Measurements from ENCODE around the gene DMBX1. TPM values are rescaled to one million over a fixed set of nuclear protein-coding genes. Genes with fewer than 3 reads are reported as not detected.

DMBX1 gene
- total and polyA plus RNA-seq, 9 of the 15 experiments (the other 6 are each of a cell fraction or from before 2014, with no cell fraction given): 0.25 to 4.3 (median 1.0) TPM

- H3K4me1 ChIP-seq (replicated peaks in 1 of 2; ENCODE audit: control insufficient read depth in 2 of 2, insufficient read depth in 2 of 2, low read length in 2 of 2): peaks cover 1 to 22% of the 10 kb centered on the region in 2 experiments; a peak in 4 of 5 replicates
- H3K9me3 ChIP-seq (replicated peaks; ENCODE audit: control insufficient read depth, insufficient read depth, low read depth, low read length): no peaks in the 10 kb centered on the region
- DNase-seq (ENCODE audit: extremely low read depth in 1 of 4, low spot score in 3 of 4): no peak
- H3K79me2 ChIP-seq (ENCODE audit: control insufficient read depth, insufficient read depth, low read length): no peaks in the 10 kb centered on the region
- ATAC-seq: no peak
- H2AFZ ChIP-seq (ENCODE audit: low read depth, low read length): peak overlapping the region; percentile 7; the same call in 1 of the 2 replicates
- 0 out of 2 replicates have a peak overlapping the region, but pooled peaks have one; percentile 16 for H3K4me2 ChIP-seq (ENCODE audit: insufficient read depth, low read length)
- no peaks in the 10 kb centered on the region for H4K20me1 ChIP-seq (replicated peaks; ENCODE audit: control insufficient read depth, insufficient read depth, low read length)
- H3K9ac ChIP-seq (ENCODE audit: insufficient read depth in 1 of 2, low read depth in 2 of 2, low read length in 2 of 2): peak overlapping the region in 1 of 2 experiments; percentile 62; a peak in 2 of 4 replicates
- H3K9me1 ChIP-seq (ENCODE audit: control insufficient read depth, insufficient read depth, low read length): no peaks in the 10 kb centered on the region
- peaks cover 0 to 8% of the 10 kb centered on the region in 2 experiments; a peak in 2 of 5 replicates for H3K27me3 ChIP-seq (ENCODE audit: control insufficient read depth in 2 of 2, insufficient read depth in 2 of 2, low read length in 2 of 2)
- intact Hi-C loops (cut with micrococcal nuclease) (no loop called here), in situ Hi-C loops (cut with MboI) (no loop called here)
- CTCF ChIA-PET (ENCODE audit: low intra/inter-chr PET ratio): no interaction called here
- no peaks in the 10 kb centered on the region for H3K36me3 ChIP-seq (ENCODE audit: control insufficient read depth, insufficient read depth, low read length)
- BruUV-seq (replicated peaks): no TSS peak
- no peak overlapping the region for H3K4me3 ChIP-seq
- FAIRE-seq: no peak
- TF ChIP-seq HMG20A (CRISPR knock-in tag; conservative IDR thresholded peaks at IDR 0.05) (no peak), ZNF282 (CRISPR knock-in tag; IDR thresholded peaks at IDR 0.05) (0 out of 2 replicates have a peak, but pooled peaks have one; percentile 39)
- 35% methylated on average over 8 of the region's 8 CpGs for WGBS (ENCODE audit: insufficient coverage, low coverage, missing lambda C conversion rate)
- POLR2A ChIA-PET: no interaction called here
- H3K27ac ChIP-seq (ENCODE audit: extremely low read depth, low read depth, low read length): no peak overlapping the region
These were observed 22.5 kb upstream of the DMBX1 start for GRCh38 chr1:46467183-46467504.

DNA sequence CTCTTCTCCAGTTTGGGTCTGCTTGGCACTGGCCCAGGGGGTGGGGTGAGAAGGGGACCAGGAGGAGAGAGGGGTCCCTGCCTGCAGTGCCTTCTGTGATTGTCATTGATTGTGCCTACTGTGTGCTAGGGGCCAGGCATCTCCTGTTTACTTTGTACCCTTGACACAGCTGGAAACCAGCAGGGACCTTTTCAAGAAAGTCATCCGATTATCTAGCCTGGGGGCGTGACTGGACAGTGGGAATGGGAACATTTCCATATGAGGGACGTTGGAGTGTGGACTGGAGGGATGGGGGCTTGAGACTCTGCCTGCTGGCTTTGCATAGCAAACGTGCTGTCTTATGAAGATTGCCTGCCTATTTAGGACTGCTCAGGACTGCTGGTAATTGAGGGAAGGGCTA lies 19.8 kb upstream of the DMBX1 start:
- no peaks in the 10 kb centered on the region for H3K9me3 ChIP-seq (replicated peaks; ENCODE audit: control insufficient read depth, insufficient read depth, low read depth, low read length)
- H3K9ac ChIP-seq (ENCODE audit: insufficient read depth in 1 of 2, low read depth in 2 of 2, low read length in 2 of 2): no peak overlapping the region; a peak in 1 of 4 replicates
- H3K27ac ChIP-seq (ENCODE audit: extremely low read depth, low read depth, low read length): no peak overlapping the region
- H3K4me3 ChIP-seq: no peak overlapping the region
- no peaks in the 10 kb centered on the region for H3K36me3 ChIP-seq (ENCODE audit: control insufficient read depth, insufficient read depth, low read length)
- no peak overlapping the region for H3K4me2 ChIP-seq (ENCODE audit: insufficient read depth, low read length)
- TF ChIP-seq ZKSCAN1 (IDR thresholded peaks at IDR 0.05; ENCODE audit: low read depth, low read length): peak; percentile 70; the same call in 1 of the 2 replicates
- TF ChIP-seq NRF1 (conservative IDR thresholded peaks at IDR 0.05 in 1 of 2, IDR thresholded peaks at IDR 0.05 in 1 of 2): no peak
- H4K20me1 ChIP-seq (replicated peaks; ENCODE audit: control insufficient read depth, insufficient read depth, low read length): no peaks in the 10 kb centered on the region
- FAIRE-seq (no peak), DNase-seq (ENCODE audit: extremely low read depth in 1 of 4, low spot score in 3 of 4) (no peak), ATAC-seq (no peak)
- peaks cover 0 to 8% of the 10 kb centered on the region in 2 experiments; a peak in 2 of 5 replicates for H3K27me3 ChIP-seq (ENCODE audit: control insufficient read depth in 2 of 2, insufficient read depth in 2 of 2, low read length in 2 of 2)
- intact Hi-C loops (cut with micrococcal nuclease) (no loop called here), in situ Hi-C loops (cut with MboI) (no loop called here)
- H3K9me1 ChIP-seq (ENCODE audit: control insufficient read depth, insufficient read depth, low read length): no peaks in the 10 kb centered on the region
- H3K4me1 ChIP-seq (replicated peaks in 1 of 2; ENCODE audit: control insufficient read depth in 2 of 2, insufficient read depth in 2 of 2, low read length in 2 of 2): peaks cover 0 to 26% of the 10 kb centered on the region in 2 experiments; a peak in 3 of 5 replicates
- CTCF ChIA-PET (ENCODE audit: low intra/inter-chr PET ratio): no interaction called here
- no peak overlapping the region for H2AFZ ChIP-seq (ENCODE audit: low read depth, low read length)
- BruUV-seq (replicated peaks): no TSS peak
- H3K79me2 ChIP-seq (ENCODE audit: control insufficient read depth, insufficient read depth, low read length): no peaks in the 10 kb centered on the region
- POLR2A ChIA-PET: interaction anchor here (0.6 to 1.3 kb wide), 4 partner anchors 14 to 1117 kb away, joined by 3 to 6 read pairs (median 4); no protein-coding TSS in a partner anchor
- 9% methylated on average over 4 of the region's 4 CpGs for WGBS (ENCODE audit: insufficient coverage, low coverage, missing lambda C conversion rate)
